AG04449 (cell line): ENCODE results near the gene RGL3.

ENCODE experiments used
- CTCF ChIA-PET: fragments of 350-600 bp; formaldehyde crosslinking; extraction: SDS; loops from one replicate; lab custom pipeline; 2021; ENCODE audit warnings: antibody characterized with exemption; lab: Yijun Ruan, JAX
- POLR2A ChIA-PET: fragments of 400-600, 350-600 bp; formaldehyde crosslinking; extraction: SDS; loops from one replicate; lab custom pipeline; 2020; ENCODE audit warnings: antibody characterized with exemption, inconsistent platforms; lab: Yijun Ruan, JAX
- DNase-seq: peaks from one replicate; pipeline ENCODE4 v3.0.0-alpha.2; 2010; ENCODE audit warnings: low read depth, low spot score
- H3K4me3 ChIP-seq: 2 replicates; pipeline ENCODE4 v1.5.1; 2011; ENCODE audit warnings: low read depth, mild to moderate bottlenecking, control low read depth, low read length
- CTCF ChIP-seq: IDR thresholded peaks from one replicate; pipeline ENCODE4 v1.5.1; 2011; ENCODE audit warnings: mild to moderate bottlenecking, moderate library complexity, low read length, control low read depth, inconsistent platforms; ENCODE audit not compliant: insufficient read depth; ENCODE audit errors: missing control alignments

RGL3 gene

GRCh38 chr19:11377237-11377636, 41.9 kb downstream of the RGL3 start:
- POLR2A ChIA-PET: interaction anchor here (0.5 to 0.7 kb wide), 4 partner anchors 31 to 142 kb away, joined by 3 to 5 read pairs (median 3); partner anchors contain the start of genes CCDC159 and TMEM205
- H3K4me3 ChIP-seq: no peak overlapping the region
- peak; percentile 57 for DNase-seq
- no peak for TF ChIP-seq CTCF
- CTCF ChIA-PET: interaction anchor here (0.8 to 5.6 kb wide), 11 partner anchors 8 to 239 kb away, joined by 3 to 18 read pairs (median 4); partner anchors contain the start of gene PRKCSH

GRCh38 chr19:11375143-11375948, 43.8 kb downstream of the RGL3 start:
- ChIA-PET CTCF (interaction anchor here (0.7 to 5.6 kb wide), 11 partner anchors 8 to 161 kb away, joined by 3 to 18 read pairs (median 4); partner anchors contain the start of genes CCDC159, RGL3 and TMEM205), POLR2A (interaction anchor here (0.6 to 1.5 kb wide), 6 partner anchors 12 to 44 kb away, joined by 3 to 11 read pairs (median 3); no protein-coding TSS in a partner anchor)
- no peak for TF ChIP-seq CTCF
- DNase-seq: no peak
- H3K4me3 ChIP-seq: peak overlapping the region; percentile 39

- ChIA-PET POLR2A (interaction anchor here (0.6 to 1.5 kb wide), 8 partner anchors 11 to 61 kb away, joined by 3 to 11 read pairs (median 3); partner anchors contain the start of genes CCDC159, ODAD3, PRKCSH and TMEM205), CTCF (interaction anchor here (0.7 to 5.6 kb wide), 10 partner anchors 9 to 162 kb away, joined by 3 to 18 read pairs (median 4); partner anchors contain the start of genes CCDC159, RGL3 and TMEM205)
- no peak for TF ChIP-seq CTCF
- DNase-seq: peak; percentile 94
- peak within 1 kb of the TSS; percentile 65 for H3K4me3 ChIP-seq
Observed at GRCh38 chr19:11374433-11375142, 44.5 kb downstream of the RGL3 start, which contains the start of gene SWSAP1. Gene SWSAP1, plus strand, starts transcription at chr19:11374666. Its CDS starts 15 bp downstream, at chr19:11374681.

- ChIA-PET CTCF (interaction anchor here (0.8 to 5.6 kb wide), 4 partner anchors 28 to 108 kb away, joined by 3 to 18 read pairs (median 4); partner anchors contain the start of genes CCDC159 and TMEM205), POLR2A (interaction anchor here (0.8 to 1.5 kb wide), 5 partner anchors 11 to 61 kb away, joined by 3 to 11 read pairs (median 3); partner anchors contain the start of genes CCDC159, ODAD3, PRKCSH and TMEM205)
- TF ChIP-seq CTCF: no peak
- H3K4me3 ChIP-seq: peak overlapping the region; percentile 51
- DNase-seq: no peak
Observed at GRCh38 chr19:11373885-11374432, 45.2 kb downstream of the RGL3 start.

- no peak for TF ChIP-seq CTCF
- no peak for DNase-seq
- POLR2A ChIA-PET: interaction anchor here (1.4 kb wide), 1 partner anchor 12 kb away, joined by 3 read pairs; no protein-coding TSS in a partner anchor
- CTCF ChIA-PET: no interaction called here
- H3K4me3 ChIP-seq: no peak overlapping the region
Observed at GRCh38 chr19:11373166-11373884, 45.8 kb downstream of the RGL3 start.
